Stimulated activated CD4-positive, alpha-beta T cell treated with anti-CD3 and anti-CD28 coated beads, Interleukin-1b, Interleukin-23, amount 100 ng/mL, for 24 hours (primary cell): ENCODE data around the gene NR2F1-AS1.

Experiments used
- DNase-seq, 4 experiments: peaks; one replicate each; pipeline ENCODE4 v3.0.0-alpha.2; 2020; ENCODE audit warnings: low read depth in 4 of 4, low spot score in 1 of 4

The NR2F1-AS1 gene

GRCh38 chr5:93430673-93431199 lies 150.3 kb downstream of the NR2F1-AS1 start:
- DNase-seq = no peak

GRCh38 chr5:93430118-93430517 lies 150.9 kb downstream of the NR2F1-AS1 start:
- no peak for DNase-seq

GRCh38 chr5:93428868-93429267 lies 152.2 kb downstream of the NR2F1-AS1 start:
- no peak for DNase-seq

GRCh38 chr5:93427316-93427715 lies 153.7 kb downstream of the NR2F1-AS1 start:
- DNase-seq = no peak

- DNase-seq = no peak
Observed at GRCh38 chr5:93425096-93425495, 155.9 kb downstream of the NR2F1-AS1 start.

GRCh38 chr5:93423300-93423699 lies 157.7 kb downstream of the NR2F1-AS1 start:
- no peak for DNase-seq

GRCh38 chr5:93422652-93423280 lies 158.3 kb downstream of the NR2F1-AS1 start:
- DNase-seq = no peak

GRCh38 chr5:93421987-93422401 lies 159.0 kb downstream of the NR2F1-AS1 start:
- DNase-seq = no peak

- DNase-seq = no peak
Observed at GRCh38 chr5:93421468-93421867, 159.6 kb downstream of the NR2F1-AS1 start.

GRCh38 chr5:93417490-93417889 lies 163.5 kb downstream of the NR2F1-AS1 start:
- DNase-seq = no peak

- no peak for DNase-seq
Observed at GRCh38 chr5:93415819-93416218, 165.2 kb downstream of the NR2F1-AS1 start.

- no peak for DNase-seq
Observed at GRCh38 chr5:93411716-93412115, 169.3 kb downstream of the NR2F1-AS1 start.

- DNase-seq = no peak
Observed at GRCh38 chr5:93409691-93410090, 171.3 kb downstream of the NR2F1-AS1 start.

- no peak for DNase-seq
Observed at GRCh38 chr5:93407454-93407853, 173.6 kb downstream of the NR2F1-AS1 start.

GRCh38 chr5:93406971-93407401 lies 174.0 kb downstream of the NR2F1-AS1 start:
- DNase-seq = no peak

GRCh38 chr5:93404246-93404645 lies 176.8 kb downstream of the NR2F1-AS1 start:
- no peak for DNase-seq

- no peak for DNase-seq
Observed at GRCh38 chr5:93403141-93403928, 177.7 kb downstream of the NR2F1-AS1 start.

GRCh38 chr5:93402451-93402850 lies 178.6 kb downstream of the NR2F1-AS1 start:
- DNase-seq = no peak

GRCh38 chr5:93401634-93402213 lies 179.3 kb downstream of the NR2F1-AS1 start:
- DNase-seq = no peak

- no peak for DNase-seq
Observed at GRCh38 chr5:93399675-93400074, 181.3 kb downstream of the NR2F1-AS1 start.

GRCh38 chr5:93395971-93396379 lies 185.0 kb downstream of the NR2F1-AS1 start:
- no peak for DNase-seq

- DNase-seq = no peak
Observed at GRCh38 chr5:93395010-93395409, 186.0 kb downstream of the NR2F1-AS1 start.
